ENCODE results near the gene ING3.
"Not testable (repeated sequence)": the region's sequence is repeated elsewhere in the genome, so short reads cannot be mapped to it uniquely, and the experiment has no call there.

ING3 gene

GRCh38 chr7:120964088-120964487, 13.5 kb downstream of the ING3 start:
- TF ChIP-seq CTCF (IDR thresholded peaks at IDR 0.05; ENCODE audit: low read depth, low read length): no peak
- H3K4me3 ChIP-seq (ENCODE audit: low read depth, low read length): no peak overlapping the region

DNA sequence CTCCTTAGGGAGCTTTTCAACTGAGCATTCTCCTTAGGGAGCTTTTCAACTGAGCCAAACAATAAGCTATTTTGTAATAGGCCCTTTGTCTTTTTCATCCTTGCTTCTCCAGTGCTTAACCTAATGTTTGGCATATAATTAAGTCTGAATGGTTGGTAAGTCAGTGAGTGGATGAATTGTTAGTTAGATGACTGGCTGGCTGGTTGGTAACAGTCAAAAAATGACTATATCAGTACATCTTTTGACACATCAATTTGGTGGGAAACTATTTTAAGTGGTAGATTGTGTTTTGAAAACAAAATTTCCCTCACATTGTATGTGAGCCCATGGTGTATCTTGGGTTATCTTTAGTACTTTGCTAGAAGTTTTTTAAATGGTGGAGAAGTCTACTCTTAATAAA, 16.4 kb downstream of the ING3 start:
- no peak for TF ChIP-seq CTCF (IDR thresholded peaks at IDR 0.05; ENCODE audit: low read depth, low read length)
- H3K4me3 ChIP-seq (ENCODE audit: low read depth, low read length): no peak overlapping the region

- no peak overlapping the region for H3K4me3 ChIP-seq (ENCODE audit: low read depth, low read length)
- no peak for TF ChIP-seq CTCF (IDR thresholded peaks at IDR 0.05; ENCODE audit: low read depth, low read length)
Measured at GRCh38 chr7:120973849-120974248, 23.3 kb downstream of the ING3 start.

GRCh38 chr7:120979765-120980499, 29.4 kb downstream of the ING3 start:
- H3K4me3 ChIP-seq (ENCODE audit: low read depth, low read length): no peak overlapping the region
- no peak for TF ChIP-seq CTCF (IDR thresholded peaks at IDR 0.05; ENCODE audit: low read depth, low read length)

GRCh38 chr7:120981117-120981516, 30.5 kb downstream of the ING3 start:
- no peak for TF ChIP-seq CTCF (IDR thresholded peaks at IDR 0.05; ENCODE audit: low read depth, low read length)
- no peak overlapping the region for H3K4me3 ChIP-seq (ENCODE audit: low read depth, low read length)

GRCh38 chr7:120981888-120982615, 31.5 kb downstream of the ING3 start:
- no peak overlapping the region for H3K4me3 ChIP-seq (ENCODE audit: low read depth, low read length)
- TF ChIP-seq CTCF (IDR thresholded peaks at IDR 0.05; ENCODE audit: low read depth, low read length): no peak

- H3K4me3 ChIP-seq (ENCODE audit: low read depth, low read length): not testable (repeated sequence)
Measured at GRCh38 chr7:120983592-120983991, 33.0 kb downstream of the ING3 start.
